ENCODE results near the gene SRM. TPM values are rescaled to one million over a fixed set of nuclear protein-coding genes. Genes with fewer than 3 reads are reported as not detected.
A peak's percentile ranks its signal among the peaks of the same experiment; 100 is the strongest.

The SRM gene
- polyA plus RNA-seq (2011; rRNA removed) (41.4 and 63.8 TPM in 2 replicates), polyA minus RNA-seq (2011; rRNA and poly(A)+ RNA removed) (84.0 and 117 TPM in 2 replicates)

DNA sequence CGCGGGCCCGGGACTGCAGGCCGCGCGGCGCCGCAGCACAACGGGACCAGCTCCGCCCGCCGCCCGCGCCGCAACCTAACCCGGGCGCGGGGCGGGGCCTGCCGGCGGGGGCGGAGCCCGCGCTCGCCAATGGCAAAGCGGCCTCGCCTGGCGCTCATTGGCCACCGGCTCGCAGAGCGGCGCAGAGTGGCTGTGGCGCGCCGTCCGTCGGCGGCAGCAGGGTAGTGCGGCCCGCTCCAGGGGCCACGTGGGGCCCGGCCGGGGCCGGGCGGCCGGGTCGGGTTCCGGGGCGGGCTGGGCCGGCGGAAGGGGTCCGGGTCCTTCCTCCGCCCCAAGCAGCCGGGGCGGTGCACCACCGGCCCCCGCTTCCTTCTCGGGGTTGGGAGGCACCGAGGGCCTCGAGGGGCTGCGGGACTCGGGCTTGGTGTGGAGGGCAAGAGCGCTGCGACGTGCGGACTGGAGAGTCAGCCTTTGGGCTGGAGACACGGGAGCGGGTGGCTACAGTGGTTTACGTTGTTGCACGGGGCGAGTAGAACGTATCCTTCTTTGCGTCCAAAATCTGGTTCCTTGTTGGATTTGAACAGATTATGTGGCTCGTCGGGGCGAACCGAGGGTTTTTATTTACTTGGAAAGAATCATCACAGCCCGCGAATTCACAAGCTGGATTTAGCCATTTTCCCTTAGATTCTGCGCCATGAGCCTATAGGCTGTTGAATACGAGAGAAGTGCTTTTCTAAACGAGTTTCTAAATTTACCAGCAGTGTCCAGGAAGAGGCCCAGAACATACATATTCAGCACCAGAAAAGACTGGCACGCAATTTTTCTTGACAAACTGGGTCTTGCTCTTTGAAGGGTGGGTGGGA lies at the start of gene SRM:
SRM (minus strand) TSS at position 51 of the 863 bp plus-strand sequence. CDS start 75 bp downstream, outside the sequence.
- ChIA-PET POLR2A (interaction anchor here (0.6 to 1.0 kb wide), 2 partner anchors 23 to 29 kb away, joined by 6 read pairs; no protein-coding TSS in a partner anchor), CTCF (interaction anchor here (0.6 to 5.6 kb wide), 4 partner anchors 10 to 552 kb away, joined by 3 to 75 read pairs (median 6); no protein-coding TSS in a partner anchor)
- Histone ChIP-seq H3K4me3 (ENCODE audit: low read depth, low read length) (peak within 1 kb of the TSS; percentile 92), H3K27ac (ENCODE audit: low read depth, low read length) (peak within 1 kb of the TSS; percentile 61), H3K27me3 (ENCODE audit: control insufficient read depth, insufficient read depth, low read length) (no peaks in the 10 kb centered on the region), H3K9me3 (ENCODE audit: control insufficient read depth, insufficient read depth, low read length) (no peaks in the 10 kb centered on the region; the same call in 1 of the 2 replicates)
- TF ChIP-seq, protein P1, sequence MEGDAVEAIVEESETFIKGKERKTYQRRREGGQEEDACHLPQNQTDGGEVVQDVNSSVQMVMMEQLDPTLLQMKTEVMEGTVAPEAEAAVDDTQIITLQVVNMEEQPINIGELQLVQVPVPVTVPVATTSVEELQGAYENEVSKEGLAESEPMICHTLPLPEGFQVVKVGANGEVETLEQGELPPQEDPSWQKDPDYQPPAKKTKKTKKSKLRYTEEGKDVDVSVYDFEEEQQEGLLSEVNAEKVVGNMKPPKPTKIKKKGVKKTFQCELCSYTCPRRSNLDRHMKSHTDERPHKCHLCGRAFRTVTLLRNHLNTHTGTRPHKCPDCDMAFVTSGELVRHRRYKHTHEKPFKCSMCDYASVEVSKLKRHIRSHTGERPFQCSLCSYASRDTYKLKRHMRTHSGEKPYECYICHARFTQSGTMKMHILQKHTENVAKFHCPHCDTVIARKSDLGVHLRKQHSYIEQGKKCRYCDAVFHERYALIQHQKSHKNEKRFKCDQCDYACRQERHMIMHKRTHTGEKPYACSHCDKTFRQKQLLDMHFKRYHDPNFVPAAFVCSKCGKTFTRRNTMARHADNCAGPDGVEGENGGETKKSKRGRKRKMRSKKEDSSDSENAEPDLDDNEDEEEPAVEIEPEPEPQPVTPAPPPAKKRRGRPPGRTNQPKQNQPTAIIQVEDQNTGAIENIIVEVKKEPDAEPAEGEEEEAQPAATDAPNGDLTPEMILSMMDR (IDR thresholded peaks at IDR 0.05; ENCODE audit: low read depth, low read length): peak; percentile 30
- DNase-seq (ENCODE audit: low read depth, low spot score): peak; percentile 67

DNA sequence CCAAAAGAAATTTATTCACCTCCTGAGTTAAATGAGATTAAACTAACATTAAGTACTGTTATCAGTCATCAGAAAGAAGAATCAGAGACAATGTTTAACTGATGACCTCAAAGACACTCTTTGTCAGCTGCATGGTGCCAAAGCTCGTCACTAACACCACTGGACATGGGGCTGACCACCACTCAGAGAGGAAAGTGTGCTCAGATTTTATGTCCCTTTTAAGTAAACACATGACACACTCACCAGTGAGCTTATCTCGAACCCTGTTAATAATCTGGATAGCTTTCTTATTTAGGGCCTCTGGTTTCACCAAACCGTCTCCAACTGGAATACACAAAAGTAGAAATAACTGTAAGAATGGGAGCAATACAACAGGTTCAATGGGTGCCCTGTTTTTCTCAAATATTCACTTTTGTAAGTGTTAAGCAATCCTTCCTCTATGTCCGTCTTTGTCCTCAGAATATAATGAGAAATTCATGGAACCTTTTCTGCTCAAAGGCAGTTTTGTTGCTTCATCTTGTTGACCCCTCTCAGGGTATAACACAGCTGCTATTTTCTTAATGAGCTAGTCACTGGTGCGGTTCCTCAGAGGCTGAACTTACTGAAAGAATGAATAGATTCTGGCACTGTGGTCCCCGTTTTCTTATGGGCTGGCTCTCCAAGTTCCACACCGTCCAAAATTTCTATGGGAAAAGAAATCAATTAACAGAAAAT lies 49.4 kb upstream of the SRM start:
- Histone ChIP-seq H3K27me3 (ENCODE audit: control insufficient read depth, insufficient read depth, low read length) (no peaks in the 10 kb centered on the region), H3K27ac (ENCODE audit: low read depth, low read length) (no peak overlapping the region), H3K4me3 (ENCODE audit: low read depth, low read length) (no peak overlapping the region), H3K9me3 (ENCODE audit: control insufficient read depth, insufficient read depth, low read length) (no peaks in the 10 kb centered on the region)
- ChIA-PET POLR2A (interaction anchor here (0.7 kb wide), 1 partner anchor 136 kb away, joined by 3 read pairs; no protein-coding TSS in a partner anchor), CTCF (interaction anchor here (2.3 kb wide), 1 partner anchor 72 kb away, joined by 12 read pairs; no protein-coding TSS in a partner anchor)
- DNase-seq (ENCODE audit: low read depth, low spot score): no peak
- TF ChIP-seq, protein P1 (IDR thresholded peaks at IDR 0.05; ENCODE audit: low read depth, low read length): no peak

DNA sequence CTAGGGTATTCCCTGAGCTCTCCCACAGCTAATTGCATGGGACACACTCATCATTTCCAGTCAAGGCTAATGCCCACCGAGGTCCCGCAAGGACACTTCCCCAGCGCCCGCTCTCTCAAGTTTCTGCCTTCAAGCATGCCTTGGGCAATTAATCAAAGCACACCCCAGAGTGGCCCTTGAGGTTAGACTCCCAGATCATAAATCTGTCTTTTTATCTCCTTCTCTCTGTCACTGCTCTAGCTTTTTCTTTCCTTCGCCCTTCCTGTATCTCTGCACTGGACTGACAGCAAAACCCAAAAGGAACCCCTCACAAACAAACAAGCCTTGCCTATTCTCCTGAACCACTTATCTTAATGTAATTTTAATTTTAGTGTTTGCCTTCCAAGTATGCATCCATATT lies 47.8 kb upstream of the SRM start:
- ChIA-PET CTCF (interaction anchor here (2.3 kb wide), 1 partner anchor 70 kb away, joined by 12 read pairs; no protein-coding TSS in a partner anchor), POLR2A (no interaction called here)
- no peak for DNase-seq (ENCODE audit: low read depth, low spot score)
- no peak overlapping the region for H3K27ac ChIP-seq (ENCODE audit: low read depth, low read length)
- H3K4me3 ChIP-seq (ENCODE audit: low read depth, low read length): no peak overlapping the region
- no peaks in the 10 kb centered on the region for H3K9me3 ChIP-seq (ENCODE audit: control insufficient read depth, insufficient read depth, low read length)
- no peaks in the 10 kb centered on the region for H3K27me3 ChIP-seq (ENCODE audit: control insufficient read depth, insufficient read depth, low read length)
- TF ChIP-seq, protein P1 (IDR thresholded peaks at IDR 0.05; ENCODE audit: low read depth, low read length): no peak

- no peak for DNase-seq (ENCODE audit: low read depth, low spot score)
- Histone ChIP-seq H3K27ac (ENCODE audit: low read depth, low read length) (no peak overlapping the region), H3K4me3 (ENCODE audit: low read depth, low read length) (no peak overlapping the region), H3K27me3 (ENCODE audit: control insufficient read depth, insufficient read depth, low read length) (no peaks in the 10 kb centered on the region), H3K9me3 (ENCODE audit: control insufficient read depth, insufficient read depth, low read length) (no peaks in the 10 kb centered on the region)
- ChIA-PET POLR2A (no interaction called here), CTCF (no interaction called here)
- TF ChIP-seq, protein P1 (IDR thresholded peaks at IDR 0.05; ENCODE audit: low read depth, low read length): no peak
Observed at GRCh38 chr1:11105586-11105985, 45.8 kb upstream of the SRM start.
